ENCODE results near the gene FAIM2.

DNA sequence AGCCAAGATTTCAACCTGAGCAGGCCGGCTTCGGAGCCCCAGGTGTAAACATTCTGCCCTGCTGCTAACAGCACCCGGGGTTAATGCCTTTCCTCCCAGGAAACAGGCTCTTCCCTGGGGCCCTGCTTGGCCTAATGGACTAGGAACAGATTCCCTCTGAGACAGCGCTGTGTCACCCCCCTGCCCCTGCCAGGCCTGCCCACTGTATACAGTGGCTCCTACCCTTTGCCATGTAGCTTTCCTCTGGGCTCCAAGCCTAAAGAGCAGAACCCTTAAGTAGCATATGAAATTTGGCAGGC lies 32.5 kb downstream of the FAIM2 start:
- TF ChIP-seq ZBTB49 (tag by site-specific recombination; IDR thresholded peaks at IDR 0.05; ENCODE audit: low read depth) (no peak), ZNF571 (tag by site-specific recombination; IDR thresholded peaks at IDR 0.05) (no peak), ZBTB11 (tag by site-specific recombination; conservative IDR thresholded peaks at IDR 0.05; ENCODE audit: low read depth) (no peak)
- TF ChIP-seq, protein P1, sequence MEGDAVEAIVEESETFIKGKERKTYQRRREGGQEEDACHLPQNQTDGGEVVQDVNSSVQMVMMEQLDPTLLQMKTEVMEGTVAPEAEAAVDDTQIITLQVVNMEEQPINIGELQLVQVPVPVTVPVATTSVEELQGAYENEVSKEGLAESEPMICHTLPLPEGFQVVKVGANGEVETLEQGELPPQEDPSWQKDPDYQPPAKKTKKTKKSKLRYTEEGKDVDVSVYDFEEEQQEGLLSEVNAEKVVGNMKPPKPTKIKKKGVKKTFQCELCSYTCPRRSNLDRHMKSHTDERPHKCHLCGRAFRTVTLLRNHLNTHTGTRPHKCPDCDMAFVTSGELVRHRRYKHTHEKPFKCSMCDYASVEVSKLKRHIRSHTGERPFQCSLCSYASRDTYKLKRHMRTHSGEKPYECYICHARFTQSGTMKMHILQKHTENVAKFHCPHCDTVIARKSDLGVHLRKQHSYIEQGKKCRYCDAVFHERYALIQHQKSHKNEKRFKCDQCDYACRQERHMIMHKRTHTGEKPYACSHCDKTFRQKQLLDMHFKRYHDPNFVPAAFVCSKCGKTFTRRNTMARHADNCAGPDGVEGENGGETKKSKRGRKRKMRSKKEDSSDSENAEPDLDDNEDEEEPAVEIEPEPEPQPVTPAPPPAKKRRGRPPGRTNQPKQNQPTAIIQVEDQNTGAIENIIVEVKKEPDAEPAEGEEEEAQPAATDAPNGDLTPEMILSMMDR (tag by site-specific recombination; IDR thresholded peaks at IDR 0.05) = no peak
- TF ChIP-seq, protein P2, sequence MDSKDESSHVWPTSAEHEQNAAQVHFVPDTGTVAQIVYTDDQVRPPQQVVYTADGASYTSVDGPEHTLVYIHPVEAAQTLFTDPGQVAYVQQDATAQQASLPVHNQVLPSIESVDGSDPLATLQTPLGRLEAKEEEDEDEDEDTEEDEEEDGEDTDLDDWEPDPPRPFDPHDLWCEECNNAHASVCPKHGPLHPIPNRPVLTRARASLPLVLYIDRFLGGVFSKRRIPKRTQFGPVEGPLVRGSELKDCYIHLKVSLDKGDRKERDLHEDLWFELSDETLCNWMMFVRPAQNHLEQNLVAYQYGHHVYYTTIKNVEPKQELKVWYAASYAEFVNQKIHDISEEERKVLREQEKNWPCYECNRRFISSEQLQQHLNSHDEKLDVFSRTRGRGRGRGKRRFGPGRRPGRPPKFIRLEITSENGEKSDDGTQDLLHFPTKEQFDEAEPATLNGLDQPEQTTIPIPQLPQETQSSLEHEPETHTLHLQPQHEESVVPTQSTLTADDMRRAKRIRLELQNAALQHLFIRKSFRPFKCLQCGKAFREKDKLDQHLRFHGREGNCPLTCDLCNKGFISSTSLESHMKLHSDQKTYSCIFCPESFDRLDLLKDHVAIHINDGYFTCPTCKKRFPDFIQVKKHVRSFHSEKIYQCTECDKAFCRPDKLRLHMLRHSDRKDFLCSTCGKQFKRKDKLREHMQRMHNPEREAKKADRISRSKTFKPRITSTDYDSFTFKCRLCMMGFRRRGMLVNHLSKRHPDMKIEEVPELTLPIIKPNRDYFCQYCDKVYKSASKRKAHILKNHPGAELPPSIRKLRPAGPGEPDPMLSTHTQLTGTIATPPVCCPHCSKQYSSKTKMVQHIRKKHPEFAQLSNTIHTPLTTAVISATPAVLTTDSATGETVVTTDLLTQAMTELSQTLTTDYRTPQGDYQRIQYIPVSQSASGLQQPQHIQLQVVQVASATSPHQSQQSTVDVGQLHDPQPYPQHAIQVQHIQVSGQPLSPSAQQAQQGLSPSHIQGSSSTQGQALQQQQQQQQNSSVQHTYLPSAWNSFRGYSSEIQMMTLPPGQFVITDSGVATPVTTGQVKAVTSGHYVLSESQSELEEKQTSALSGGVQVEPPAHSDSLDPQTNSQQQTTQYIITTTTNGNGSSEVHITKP (tag by site-specific recombination; IDR thresholded peaks at IDR 0.05) = no peak

Measured in HEK293 (cell line).